Measurements from ENCODE around the gene SMARCE1. TPM values are rescaled to one million over a fixed set of nuclear protein-coding genes. Genes with fewer than 3 reads are reported as not detected.
"Not testable (repeated sequence)": the region's sequence is repeated elsewhere in the genome, so short reads cannot be mapped to it uniquely, and the experiment has no call there.

SMARCE1 gene
- total RNA-seq, 1 donor from 2014 or later, result 85.1 TPM

DNA sequence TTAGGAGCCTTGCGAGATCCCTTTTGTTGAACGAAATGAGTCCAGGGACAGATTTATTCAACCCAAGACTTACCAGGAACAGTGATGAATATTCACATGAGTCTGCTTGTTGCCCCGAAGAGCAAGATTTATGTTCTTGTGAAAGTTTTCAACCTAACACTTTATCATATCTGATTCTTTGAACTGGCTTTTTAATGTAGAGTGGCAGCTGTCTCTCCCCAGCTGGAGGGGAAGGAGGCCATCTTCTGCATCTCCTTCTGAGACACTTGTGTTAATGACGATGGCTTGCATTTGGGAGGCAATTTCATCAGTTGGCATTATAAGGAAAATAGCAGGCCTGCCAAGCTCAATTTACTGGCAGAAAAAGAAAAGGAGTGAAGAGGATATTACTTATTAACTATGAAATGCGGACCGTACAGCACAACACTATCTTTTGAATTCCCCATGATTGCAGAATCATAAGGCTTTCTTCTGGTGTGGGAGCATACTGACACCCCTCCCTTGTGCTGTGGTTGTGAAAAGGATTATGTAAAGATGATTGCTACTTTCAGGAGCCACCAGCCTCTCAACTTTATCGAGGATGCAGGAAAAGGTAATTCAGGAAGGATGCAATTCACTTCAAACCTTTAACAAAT, 35.7 kb downstream of the SMARCE1 start:
- no peak for DNase-seq (ENCODE audit: low read depth, low spot score)

DNA sequence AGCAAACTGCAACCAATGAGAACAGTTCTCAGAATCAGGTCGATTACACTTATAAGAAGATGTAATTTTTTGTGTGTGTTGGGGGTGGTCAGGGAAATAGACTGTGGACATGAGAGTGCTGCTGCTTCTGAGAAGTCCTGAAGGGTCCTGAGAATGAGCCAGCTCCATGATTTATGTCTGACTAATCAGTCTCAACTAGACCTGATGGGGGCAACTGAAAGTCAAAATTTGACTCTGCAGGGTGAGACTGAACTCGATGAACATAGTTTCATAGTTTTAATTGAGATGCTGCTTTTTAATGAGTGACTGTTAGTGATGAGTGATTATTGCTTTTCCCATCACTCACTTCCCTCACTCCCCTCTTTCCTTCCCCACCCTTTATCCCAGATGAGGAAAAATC, 37.3 kb downstream of the SMARCE1 start:
- no peak for DNase-seq (ENCODE audit: low read depth, low spot score)

DNA sequence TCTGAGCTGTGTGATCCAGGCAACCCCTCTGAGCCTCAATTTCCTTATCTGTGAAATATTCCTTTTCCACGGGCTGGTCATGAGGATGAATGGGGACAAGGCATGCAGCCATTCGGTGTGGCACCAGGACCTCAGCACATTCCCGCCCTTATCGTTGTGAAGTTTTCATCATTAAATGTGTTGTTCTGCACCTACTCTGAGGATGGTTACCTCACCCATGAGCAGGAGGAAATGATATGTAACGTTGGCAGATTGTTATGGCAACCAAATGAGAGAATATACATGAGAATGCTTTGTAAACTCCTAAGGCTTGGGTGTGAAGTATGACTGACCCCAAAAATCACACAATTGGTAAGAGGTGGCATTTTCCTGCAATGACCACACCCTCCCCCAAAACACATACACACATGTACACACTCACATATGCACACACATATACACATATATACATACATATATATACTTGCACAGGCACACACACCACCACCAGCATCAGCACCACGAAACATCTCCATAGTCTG, 39.5 kb downstream of the SMARCE1 start:
- DNase-seq (ENCODE audit: low read depth, low spot score), result no peak

DNA sequence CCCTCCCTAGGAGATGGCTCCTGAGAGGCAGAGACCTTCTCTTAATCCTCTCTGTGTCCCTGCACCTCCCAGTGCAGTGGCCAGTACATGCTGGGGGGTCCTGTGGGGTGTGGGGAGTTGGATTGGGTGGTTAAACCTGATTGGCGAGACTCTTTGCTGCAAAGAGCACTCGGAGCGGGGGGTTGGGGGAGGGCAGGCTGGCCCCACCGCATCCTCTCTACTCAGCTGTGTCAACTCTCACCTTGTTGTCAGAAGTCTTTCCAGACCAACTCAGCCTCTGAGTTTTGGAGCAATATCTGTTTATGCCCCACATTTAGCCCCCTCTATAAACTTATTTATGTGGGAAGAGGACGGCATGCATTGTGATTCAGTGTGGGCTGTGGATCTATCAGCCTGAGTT, 40.0 kb downstream of the SMARCE1 start:
- no peak for DNase-seq (ENCODE audit: low read depth, low spot score)

DNA sequence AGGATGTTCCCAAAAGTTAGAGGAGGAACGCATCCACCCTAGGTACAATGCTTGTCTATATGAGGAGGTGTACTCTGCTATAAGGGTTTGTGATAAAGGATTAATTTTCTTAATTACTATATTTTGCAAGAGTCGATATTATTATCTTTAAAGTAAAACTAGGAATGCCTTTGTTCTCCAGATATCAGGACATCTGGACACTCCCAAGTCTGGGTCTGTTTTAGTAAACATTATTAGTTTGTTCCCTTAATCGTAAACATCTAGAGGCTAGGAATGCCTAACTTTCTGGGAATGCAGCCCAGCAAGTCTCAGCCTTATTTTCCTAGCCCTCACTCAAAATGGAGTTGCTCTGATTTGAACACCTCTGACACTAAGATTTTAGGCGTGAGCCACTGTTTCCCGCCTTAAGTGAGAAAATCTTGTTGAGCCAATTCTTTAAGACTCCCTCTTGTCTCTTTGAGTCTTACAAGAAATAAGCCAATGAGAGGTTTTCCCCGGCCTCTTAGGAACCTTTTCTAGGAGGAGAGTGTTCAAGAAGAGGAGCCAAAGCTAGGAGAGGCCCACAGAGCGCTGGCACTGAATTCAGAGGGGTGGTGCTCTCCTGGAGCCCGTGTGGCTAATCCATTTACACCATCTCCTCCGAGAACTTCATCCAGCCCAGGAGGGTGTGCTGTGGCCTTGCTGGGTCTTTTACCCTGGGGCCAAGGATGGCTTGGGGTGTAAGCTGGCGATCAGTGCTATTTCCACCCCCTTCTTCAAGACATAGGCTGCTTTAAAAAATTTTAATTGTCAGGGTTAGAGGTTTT, 40.9 kb downstream of the SMARCE1 start:
- no peak for DNase-seq (ENCODE audit: low read depth, low spot score)

DNA sequence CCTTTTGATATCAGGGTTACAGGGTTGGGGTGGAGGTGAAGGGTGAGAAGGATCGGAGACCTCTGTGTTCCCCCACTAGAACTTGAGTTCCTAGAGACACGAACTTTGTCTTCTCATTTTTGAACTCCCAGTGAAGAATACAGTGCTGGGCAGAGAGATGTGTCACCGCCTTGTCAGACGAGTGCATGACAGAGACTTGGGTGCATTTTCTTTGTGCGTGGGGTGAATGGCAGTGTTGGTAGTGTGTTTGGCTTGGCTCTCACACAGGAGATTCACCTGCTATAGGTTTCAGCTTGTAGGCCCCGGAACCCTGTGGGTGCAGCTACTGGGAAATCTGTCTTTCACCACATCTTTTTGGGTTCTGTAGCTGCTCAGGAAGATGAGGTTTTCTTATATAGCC, 42.3 kb downstream of the SMARCE1 start:
- no peak for DNase-seq (ENCODE audit: low read depth, low spot score)

DNA sequence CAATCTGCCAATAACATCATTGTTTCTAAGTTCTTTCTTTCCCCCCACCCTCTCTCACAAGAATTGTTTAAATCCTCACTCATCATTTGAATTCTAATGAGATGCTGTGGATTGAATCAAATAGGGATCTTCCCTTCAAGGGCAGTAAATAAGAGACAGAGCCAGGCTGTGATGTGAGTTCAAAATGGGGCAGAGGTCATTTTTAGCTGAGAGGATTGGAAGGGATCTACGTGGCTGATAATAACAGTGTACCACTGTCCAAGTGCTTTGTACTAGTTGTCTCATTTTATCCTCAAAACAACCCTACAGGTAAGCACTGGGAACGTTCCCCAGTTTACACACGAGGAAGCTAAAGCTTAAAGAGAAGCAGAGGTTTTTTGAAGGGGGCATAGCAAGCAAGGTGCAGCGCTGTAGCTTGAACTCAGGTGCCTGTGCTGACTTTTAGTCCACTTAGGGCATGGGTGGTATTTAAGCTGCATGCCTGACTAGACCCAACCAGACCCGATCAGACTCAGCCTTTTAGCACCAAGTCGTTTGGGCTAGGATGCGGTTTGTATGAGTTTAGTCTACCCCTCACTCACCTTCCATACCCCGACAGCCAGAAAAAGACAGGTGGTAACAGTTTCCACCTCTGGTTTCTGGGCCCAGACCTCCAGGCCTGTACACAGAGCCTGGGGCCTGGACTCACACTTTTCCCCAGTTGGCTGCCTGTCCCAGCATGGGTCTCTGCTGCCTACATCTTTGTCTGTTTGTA, 43.1 kb downstream of the SMARCE1 start:
- DNase-seq (ENCODE audit: low read depth, low spot score), result no peak

DNA sequence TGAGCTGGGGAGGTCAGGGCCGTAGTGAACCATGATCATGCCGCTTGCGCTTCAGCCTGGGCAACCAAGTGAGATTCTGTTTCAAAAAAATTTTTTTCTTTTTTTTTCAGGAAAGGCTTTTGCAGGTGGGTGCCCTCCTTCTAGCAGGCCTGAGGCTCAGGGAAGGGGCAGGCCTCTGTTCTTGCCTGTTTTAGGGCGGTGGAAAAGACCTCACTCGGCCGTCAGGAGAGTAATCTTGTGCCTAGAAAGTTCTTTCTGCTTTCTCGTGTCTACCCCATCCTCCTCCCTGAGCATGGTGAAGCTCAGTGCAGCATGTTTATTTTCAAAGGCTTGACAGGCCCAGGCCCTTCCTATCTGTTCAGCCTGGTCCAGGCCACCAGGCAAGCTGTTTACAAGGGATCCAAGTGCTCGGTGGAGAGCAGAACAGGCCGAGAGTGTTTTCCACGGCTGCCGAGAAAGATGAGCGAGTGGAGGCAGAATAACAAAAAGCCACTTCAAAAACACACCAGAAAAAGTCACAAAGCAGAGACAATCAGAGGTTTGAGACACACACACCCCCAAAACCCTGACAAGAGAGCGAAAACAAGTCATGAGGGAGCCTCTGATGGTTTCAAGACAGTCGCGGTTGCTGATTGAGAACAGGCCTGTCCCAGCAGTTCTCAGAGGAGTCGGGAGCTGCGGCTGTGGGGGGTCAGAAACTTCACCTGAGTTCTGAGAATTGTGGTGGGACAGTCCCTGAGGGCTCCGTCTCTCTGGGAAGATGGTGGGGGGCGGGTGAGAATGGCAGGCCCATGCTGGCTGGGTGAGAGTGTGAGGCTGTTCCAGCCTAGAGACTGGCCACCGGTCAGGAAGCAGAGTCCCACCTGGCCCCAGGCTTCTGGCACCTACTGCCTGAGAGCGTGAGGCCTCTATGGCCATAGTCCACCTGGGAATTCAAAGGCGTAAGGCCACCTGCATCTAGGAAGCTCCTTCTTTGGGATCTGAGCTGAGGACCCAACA, 44.9 kb downstream of the SMARCE1 start:
- DNase-seq (ENCODE audit: low read depth, low spot score), result no peak

DNA sequence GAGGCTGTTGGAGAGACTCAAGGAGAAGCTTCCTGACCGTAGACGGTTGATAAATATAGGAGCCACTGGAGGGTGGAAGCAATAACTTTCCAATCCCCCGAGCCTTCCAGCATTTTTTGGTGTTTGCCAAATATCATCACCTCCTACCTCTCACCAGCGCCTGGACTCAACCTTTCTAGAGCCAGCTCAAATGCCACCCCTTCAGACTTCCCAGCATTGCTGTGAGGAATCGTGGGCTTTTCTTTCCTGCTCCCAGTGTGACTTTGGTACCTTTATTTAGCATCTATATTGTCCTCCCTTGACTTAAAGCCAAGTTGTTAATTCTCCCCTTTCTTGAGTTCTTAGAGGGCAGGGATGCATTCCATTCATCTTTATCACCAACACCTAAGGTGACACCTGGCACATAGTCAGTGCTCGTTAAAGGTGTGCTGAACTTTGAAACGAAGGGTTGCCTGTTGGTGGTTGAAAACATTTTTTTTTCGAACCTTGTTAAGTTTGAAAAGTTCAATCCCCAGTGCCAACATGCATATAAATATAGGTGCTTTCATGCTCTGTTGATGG, 47.1 kb downstream of the SMARCE1 start:
- DNase-seq (ENCODE audit: low read depth, low spot score), result no peak

DNA sequence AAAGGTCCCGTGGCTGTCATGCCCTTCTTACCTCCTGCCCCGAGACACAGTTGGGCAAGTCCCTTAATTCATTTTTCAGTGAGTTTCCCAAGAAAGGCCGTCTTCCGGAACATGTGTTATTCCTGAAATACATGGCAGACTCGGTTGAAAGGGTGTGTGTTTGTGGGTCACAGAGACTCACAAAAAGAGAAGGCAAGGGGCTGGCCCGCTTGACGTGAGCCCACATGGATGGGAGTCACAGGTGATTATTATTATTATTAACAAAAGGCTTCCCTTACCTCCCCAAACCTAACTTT, 48.2 kb downstream of the SMARCE1 start:
- no peak for DNase-seq (ENCODE audit: low read depth, low spot score)

DNA sequence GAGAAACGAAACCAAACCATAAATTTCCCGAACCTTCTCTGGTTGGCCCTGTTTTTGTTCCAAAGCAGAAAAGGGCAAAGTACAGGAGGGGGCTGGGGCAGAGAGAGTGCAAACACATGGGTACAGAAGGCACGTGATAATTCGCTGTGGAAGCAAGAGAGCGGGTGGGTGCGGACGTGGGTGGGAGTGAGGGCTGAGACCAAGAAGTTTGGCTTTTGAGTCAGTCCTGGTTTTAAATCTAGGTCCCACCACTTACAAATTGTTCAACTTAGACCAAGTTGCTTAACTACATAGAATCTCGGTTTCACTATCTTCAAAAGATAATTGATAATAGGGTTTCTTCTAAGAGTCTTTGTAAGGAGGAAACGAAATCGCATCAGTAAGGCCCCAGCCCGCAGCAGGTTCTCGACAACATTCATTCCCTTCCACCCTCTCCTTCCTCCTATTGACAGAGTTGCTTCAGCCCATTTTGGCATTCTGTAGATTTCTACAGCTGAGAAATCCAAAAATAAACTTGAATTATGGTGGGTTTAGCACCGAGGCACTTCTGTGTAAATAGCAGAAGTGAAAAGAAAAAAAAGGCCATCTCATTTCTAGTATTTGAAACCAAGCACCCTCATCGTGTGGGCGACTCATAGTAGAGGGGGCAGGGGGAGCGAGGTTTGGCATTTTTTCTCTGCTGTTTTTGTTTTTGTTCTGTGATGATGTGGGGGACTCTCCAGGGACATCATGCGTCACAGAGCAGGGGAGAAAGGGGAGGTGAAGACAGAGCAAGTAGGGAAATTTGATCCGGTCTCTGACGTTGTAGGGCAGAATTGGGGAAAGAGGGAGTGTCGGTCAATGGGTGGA, 48.8 kb downstream of the SMARCE1 start:
- DNase-seq (ENCODE audit: low read depth, low spot score), result no peak

DNA sequence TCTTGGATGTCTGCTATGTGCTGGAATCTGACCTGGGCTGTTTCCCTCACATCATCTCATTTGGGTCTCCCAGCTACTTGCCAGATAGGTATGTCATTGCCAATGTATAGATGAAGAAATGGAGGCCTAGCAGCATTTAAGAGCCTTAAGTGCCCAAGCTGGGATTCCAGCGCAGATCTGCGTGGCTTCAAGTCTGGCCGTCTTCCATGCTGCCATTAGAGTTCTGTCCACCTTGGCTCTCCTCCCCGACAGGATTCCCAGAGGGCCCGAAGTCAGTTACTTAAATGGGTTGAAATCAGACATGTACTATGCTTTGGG, 49.4 kb downstream of the SMARCE1 start:
- DNase-seq (ENCODE audit: low read depth, low spot score), result no peak

DNA sequence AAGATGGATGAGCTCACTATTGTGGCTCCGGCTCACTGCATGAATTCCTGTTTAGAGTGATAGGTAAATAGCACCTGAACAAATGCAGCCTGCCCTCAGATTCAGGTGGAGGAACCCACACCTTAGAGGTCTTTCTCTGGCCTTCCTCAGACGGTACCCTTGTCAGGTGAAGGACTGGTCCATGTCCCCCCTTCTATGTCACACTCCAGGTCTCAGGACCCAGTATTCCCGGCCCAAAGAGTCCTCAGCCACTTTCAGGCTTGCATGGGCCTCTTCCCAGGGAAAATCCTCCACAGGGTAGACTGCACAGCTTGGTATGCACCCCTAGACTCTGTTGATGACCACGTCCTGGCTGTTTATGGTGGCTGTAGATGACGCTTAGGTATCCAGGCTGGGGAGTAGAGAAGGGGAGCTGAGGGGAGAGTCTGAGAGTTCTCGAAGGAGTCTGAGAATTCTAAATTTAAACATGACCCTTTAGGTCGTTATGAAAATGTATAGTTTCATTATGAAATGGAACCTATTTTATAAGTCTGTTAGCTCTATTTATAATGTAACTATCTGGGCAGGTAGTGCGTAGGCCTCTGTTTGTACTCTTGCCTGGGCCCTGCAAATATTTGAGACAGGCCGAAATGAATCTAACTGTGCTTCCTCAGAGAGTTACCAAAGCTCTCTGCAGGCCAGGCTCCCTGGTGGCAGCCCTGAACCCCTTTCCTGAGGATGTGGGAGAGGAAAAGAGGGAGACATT, 49.9 kb downstream of the SMARCE1 start:
- no peak for DNase-seq (ENCODE audit: low read depth, low spot score)

DNA sequence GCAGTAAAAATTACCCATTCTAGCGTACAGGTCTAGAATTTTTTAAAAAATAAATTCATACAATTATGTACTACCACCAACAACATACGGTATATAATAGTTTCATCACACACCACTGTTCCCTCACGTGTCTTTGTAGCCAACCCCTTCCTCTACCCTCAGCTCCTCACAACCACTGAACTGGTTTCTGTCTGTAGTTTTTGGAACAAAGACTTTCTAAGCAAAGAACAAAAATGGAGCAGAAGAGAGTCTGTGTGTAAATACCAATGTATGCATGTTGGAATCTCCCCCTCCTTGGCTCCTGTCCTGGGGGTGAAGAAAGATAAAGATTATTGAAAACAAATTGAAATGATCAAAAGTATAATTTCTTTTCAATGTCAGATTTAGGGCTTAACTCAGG, 50.5 kb downstream of the SMARCE1 start:
- no peak for DNase-seq (ENCODE audit: low read depth, low spot score)

DNA sequence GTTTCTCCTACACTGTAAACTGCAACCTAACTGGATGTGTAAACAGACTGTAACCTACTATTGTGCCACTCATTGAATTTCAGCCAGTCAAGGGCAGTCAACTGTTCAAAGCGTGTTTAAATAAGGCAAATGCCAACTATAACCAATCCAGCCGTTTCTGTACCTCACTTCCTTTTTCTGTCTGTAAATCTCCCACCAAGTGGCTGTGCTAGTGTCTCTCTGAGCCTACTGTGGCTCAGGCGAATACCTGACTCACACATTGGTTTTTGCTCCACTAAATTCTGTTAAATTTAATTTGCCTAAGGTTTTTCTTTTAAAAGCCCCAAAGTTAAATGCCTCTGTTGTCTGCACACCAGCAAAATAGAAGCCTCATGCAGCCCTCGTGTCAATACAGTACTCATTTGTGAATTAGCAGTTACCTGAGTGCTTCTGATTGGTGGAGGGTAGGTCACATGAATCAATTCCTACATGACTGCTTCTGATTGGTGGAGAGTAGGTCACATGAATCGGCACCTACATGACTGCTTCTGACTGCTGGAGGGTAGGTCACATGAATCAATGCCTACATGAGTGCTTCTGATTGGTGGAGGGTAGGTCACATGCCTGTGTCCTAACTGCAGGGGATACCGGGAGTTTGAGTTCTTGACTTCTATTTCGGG, 51.2 kb downstream of the SMARCE1 start:
- no peak for DNase-seq (ENCODE audit: low read depth, low spot score)

DNA sequence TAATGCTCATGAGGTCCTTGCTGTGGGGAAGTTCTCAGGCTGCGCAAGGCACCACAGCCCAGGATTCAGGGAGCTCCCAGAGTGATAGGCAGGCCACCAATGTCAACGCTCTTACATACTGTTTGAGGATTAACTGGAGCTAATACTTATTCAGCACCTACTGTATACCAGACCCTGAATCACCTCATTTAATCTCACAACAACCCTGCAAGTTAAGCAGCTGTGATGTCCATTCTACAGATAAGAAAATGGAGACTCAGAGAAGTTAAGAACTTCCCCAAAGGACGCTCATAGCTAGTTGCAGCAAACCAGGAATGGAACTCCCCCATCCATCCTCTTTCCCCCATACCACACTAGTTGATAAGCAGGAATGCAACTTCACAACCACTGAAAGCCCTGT, 56.9 kb downstream of the SMARCE1 start:
- DNase-seq (ENCODE audit: low read depth, low spot score), result no peak

DNA sequence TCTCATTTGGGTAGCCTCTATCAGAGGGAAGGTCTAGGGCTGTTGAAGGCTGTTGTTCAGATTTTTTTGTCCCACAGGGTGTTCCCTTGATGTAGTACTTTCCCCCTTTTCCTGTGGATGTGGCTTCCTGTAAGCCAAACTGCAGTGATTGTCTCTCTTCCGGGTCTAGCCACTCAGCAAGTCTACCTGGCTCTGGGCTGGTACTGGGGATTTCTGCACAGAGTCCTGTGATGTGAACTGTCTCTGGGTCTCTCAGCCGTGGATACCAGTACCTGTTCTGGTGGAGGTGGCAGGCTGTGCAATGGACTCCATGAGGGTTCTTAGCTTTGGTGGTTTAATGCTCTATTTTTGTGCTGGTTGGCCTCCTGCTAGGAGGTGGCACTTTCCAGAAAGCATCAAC, 59.1 kb downstream of the SMARCE1 start:
- DNase-seq (ENCODE audit: low read depth, low spot score), result no peak

DNA sequence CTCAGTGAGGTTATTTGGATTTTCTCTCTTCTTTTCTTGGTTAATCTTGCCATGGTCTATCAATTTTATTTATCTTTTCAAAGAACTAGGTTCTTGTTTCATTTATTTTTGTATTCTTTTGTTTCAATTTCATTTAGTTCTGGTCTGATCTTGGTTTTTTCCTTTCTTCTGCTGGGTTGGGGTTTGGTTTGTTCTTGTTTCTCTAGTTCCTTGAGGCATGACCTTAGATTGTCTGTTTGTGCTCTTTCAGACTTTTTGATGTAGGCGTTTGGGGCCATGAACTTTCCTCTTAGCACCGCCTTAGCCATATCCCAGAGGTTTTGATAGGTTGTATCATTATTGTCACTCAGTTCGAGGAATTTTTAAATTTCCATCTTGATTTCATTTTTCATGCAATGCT, 61.4 kb downstream of the SMARCE1 start:
- not testable (repeated sequence) for DNase-seq (ENCODE audit: low read depth, low spot score)

DNA sequence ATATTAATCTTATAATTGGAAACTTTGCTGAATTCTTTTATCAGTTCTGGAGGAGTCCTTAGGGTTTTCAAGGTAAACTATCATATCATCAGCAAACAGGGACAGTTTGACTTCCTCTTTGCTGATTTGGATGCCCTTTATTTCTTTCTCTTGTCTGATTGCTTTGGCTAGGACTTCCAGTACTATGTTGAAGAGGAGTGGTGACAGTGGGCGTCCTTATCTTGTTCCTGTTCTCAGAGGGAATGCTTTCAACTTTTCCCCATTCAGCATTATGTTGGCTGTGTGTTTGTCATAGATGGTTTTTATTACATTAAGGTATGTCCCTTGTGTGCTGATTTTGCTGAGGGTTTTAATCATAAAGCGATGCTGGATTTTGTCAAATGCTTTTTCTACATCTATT, 62.7 kb downstream of the SMARCE1 start:
- not testable (repeated sequence) for DNase-seq (ENCODE audit: low read depth, low spot score)

Measured in pulmonary artery endothelial cell (primary cell).